ENCODE measurements around the gene SLC5A10.
"Not testable (repeated sequence)": the region's sequence is repeated elsewhere in the genome, so short reads cannot be mapped to it uniquely, and the experiment has no call there.

The SLC5A10 gene

DNA sequence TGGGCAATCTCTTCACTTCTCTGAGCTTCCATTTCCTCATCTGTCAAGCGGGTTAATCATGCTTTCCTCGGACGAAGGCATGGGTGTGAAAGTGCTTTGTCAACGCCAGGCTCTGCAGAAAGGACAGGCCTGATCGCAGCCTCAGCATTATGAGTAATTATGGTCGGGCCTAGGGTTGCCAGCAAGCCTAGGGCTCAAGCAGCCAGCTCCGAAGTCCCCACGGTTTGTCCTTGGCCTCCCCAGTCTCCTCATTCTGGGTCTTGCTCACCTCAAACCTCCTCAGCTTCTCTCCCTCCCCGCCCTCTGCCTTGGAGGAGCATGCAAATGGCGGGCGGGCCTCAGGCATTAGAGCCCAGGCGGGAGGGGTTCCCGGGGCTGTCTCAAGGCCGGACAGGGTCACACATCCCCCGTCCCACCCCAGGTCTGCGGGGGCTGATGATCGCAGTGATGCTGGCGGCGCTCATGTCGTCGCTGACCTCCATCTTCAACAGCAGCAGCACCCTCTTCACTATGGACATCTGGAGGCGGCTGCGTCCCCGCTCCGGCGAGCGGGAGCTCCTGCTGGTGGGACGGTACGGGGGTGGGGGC is 62.8 kb downstream of the SLC5A10 start:
- H3K27me3 ChIP-seq (ENCODE audit: control insufficient read depth in 1 of 2, insufficient read depth in 2 of 2, low read length in 2 of 2): peaks cover 0 to 2% of the 10 kb centered on the region in 2 donors
- H3K9ac ChIP-seq (ENCODE audit: low read length in 2 of 2): no peak overlapping the region
- no peaks in the 10 kb centered on the region for H3K36me3 ChIP-seq (ENCODE audit: control insufficient read depth in 2 of 2, insufficient read depth in 2 of 2, low read length in 2 of 2)
- H3K4me1 ChIP-seq (ENCODE audit: control insufficient read depth, insufficient read depth, low read length): no peaks in the 10 kb centered on the region
- no peak overlapping the region for H3K27ac ChIP-seq (ENCODE audit: low read length)
- H3K9me3 ChIP-seq (ENCODE audit: control insufficient read depth in 2 of 2, low read length in 2 of 2): no peaks in the 10 kb centered on the region
- H3K4me3 ChIP-seq (ENCODE audit: low read length in 2 of 2): no peak overlapping the region

DNA sequence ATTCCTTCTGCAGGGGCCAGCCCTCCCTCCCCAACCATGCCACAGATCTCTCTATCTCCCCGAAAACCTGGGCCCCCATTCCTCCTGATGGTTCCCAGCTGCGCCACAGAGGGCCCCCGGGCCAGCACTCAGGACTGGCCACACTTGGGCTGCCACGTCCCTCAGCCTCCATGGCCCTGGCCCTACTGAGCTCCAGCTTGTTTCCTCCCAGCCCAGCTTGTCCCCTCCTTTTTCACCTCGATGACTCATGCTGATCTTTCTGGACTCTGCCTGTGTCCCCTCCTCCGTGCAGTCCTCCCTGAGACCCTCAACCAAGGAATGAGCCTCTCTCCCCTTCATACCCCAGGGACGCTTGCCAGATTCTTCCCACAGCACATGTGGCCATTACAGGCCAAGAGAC is 63.5 kb downstream of the SLC5A10 start:
- peaks cover 0 to 2% of the 10 kb centered on the region in 2 donors for H3K27me3 ChIP-seq (ENCODE audit: control insufficient read depth in 1 of 2, insufficient read depth in 2 of 2, low read length in 2 of 2)
- H3K9ac ChIP-seq (ENCODE audit: low read length in 2 of 2): no peak overlapping the region
- no peak overlapping the region for H3K27ac ChIP-seq (ENCODE audit: low read length)
- H3K4me3 ChIP-seq (ENCODE audit: low read length in 2 of 2): no peak overlapping the region
- H3K36me3 ChIP-seq (ENCODE audit: control insufficient read depth in 2 of 2, insufficient read depth in 2 of 2, low read length in 2 of 2): no peaks in the 10 kb centered on the region
- no peaks in the 10 kb centered on the region for H3K4me1 ChIP-seq (ENCODE audit: control insufficient read depth, insufficient read depth, low read length)
- no peaks in the 10 kb centered on the region for H3K9me3 ChIP-seq (ENCODE audit: control insufficient read depth in 2 of 2, low read length in 2 of 2)

- no peaks in the 10 kb centered on the region for H3K36me3 ChIP-seq (ENCODE audit: control insufficient read depth in 2 of 2, insufficient read depth in 2 of 2, low read length in 2 of 2)
- peaks cover 0 to 2% of the 10 kb centered on the region in 2 donors for H3K27me3 ChIP-seq (ENCODE audit: control insufficient read depth in 1 of 2, insufficient read depth in 2 of 2, low read length in 2 of 2)
- no peaks in the 10 kb centered on the region for H3K9me3 ChIP-seq (ENCODE audit: control insufficient read depth in 2 of 2, low read length in 2 of 2)
These were observed 64.3 kb downstream of the SLC5A10 start for GRCh38 chr17:19016297-19016696.

GRCh38 chr17:19016881-19017280 is 64.9 kb downstream of the SLC5A10 start:
- Histone ChIP-seq H3K36me3 (ENCODE audit: control insufficient read depth in 2 of 2, insufficient read depth in 2 of 2, low read length in 2 of 2) (no peaks in the 10 kb centered on the region), H3K9me3 (ENCODE audit: control insufficient read depth in 2 of 2, low read length in 2 of 2) (no peaks in the 10 kb centered on the region), H3K4me3 (ENCODE audit: low read length in 2 of 2) (no peak overlapping the region), H3K4me1 (ENCODE audit: control insufficient read depth, insufficient read depth, low read length) (no peaks in the 10 kb centered on the region), H3K27ac (ENCODE audit: low read length) (no peak overlapping the region), H3K9ac (ENCODE audit: low read length in 2 of 2) (no peak overlapping the region), H3K27me3 (ENCODE audit: control insufficient read depth in 1 of 2, insufficient read depth in 2 of 2, low read length in 2 of 2) (peaks cover 0 to 2% of the 10 kb centered on the region in 2 donors)

More at GRCh38 chr17:19016297-19016696, 64.3 kb downstream of the SLC5A10 start:
- H3K4me1 ChIP-seq (ENCODE audit: control insufficient read depth, insufficient read depth, low read length): no peaks in the 10 kb centered on the region
- no peak overlapping the region for H3K4me3 ChIP-seq (ENCODE audit: low read length in 2 of 2)
- no peak overlapping the region for H3K27ac ChIP-seq (ENCODE audit: low read length)
- H3K9ac ChIP-seq (ENCODE audit: low read length in 2 of 2): no peak overlapping the region

- Histone ChIP-seq H3K27me3 (ENCODE audit: control insufficient read depth in 1 of 2, insufficient read depth in 2 of 2, low read length in 2 of 2) (peaks cover 0 to 2% of the 10 kb centered on the region in 2 donors), H3K9me3 (ENCODE audit: control insufficient read depth in 2 of 2, low read length in 2 of 2) (no peaks in the 10 kb centered on the region), H3K27ac (ENCODE audit: low read length) (no peak overlapping the region), H3K9ac (ENCODE audit: low read length in 2 of 2) (no peak overlapping the region), H3K4me1 (ENCODE audit: control insufficient read depth, insufficient read depth, low read length) (no peaks in the 10 kb centered on the region), H3K36me3 (ENCODE audit: control insufficient read depth in 2 of 2, insufficient read depth in 2 of 2, low read length in 2 of 2) (no peaks in the 10 kb centered on the region), H3K4me3 (ENCODE audit: low read length in 2 of 2) (no peak overlapping the region)
These were observed 65.4 kb downstream of the SLC5A10 start for GRCh38 chr17:19017401-19017800.

DNA sequence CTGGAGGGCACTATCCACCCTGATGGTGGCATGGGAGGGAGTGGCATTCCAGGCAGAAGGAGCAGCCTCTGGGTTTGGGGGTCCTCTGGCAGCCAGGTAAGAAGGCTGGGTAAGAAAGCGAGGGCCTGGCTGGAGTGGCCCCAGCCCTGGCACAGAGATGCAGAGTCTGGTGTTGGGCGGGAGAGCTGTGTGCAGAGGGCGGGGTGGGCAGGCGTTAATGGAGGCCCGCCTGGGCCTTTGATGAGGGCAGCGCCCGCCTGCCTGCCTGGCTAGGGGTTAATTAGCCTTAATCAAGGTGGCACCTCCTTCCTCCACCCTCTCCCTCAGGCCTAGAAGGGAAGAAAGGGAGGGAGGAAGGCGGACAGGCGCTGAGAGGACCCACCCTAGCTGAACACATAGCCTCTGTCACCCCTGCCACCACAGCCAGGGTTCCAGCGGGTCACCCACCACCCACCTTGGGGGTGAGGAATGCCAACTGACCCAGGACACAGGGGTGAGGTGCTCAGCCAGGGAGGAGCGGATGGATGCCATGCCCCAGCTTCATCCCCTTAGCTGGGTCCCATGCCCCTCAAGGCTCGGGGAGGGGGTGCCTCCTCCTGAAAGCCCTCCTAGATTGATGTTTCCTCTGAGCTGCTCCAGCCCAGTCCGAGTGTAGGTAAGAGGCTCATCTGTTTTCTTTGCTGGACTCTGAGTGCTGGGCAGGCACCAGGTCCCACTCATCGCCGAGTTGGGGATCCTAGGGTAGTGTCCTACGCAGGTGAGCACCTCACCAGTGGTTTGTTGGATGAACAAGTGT is 66.0 kb downstream of the SLC5A10 start:
- Histone ChIP-seq H3K9me3 (ENCODE audit: control insufficient read depth in 2 of 2, low read length in 2 of 2) (no peaks in the 10 kb centered on the region), H3K27me3 (ENCODE audit: control insufficient read depth in 1 of 2, insufficient read depth in 2 of 2, low read length in 2 of 2) (peaks cover 0 to 2% of the 10 kb centered on the region in 2 donors), H3K9ac (ENCODE audit: low read length in 2 of 2) (no peak overlapping the region), H3K36me3 (ENCODE audit: control insufficient read depth in 2 of 2, insufficient read depth in 2 of 2, low read length in 2 of 2) (no peaks in the 10 kb centered on the region), H3K27ac (ENCODE audit: low read length) (no peak overlapping the region), H3K4me1 (ENCODE audit: control insufficient read depth, insufficient read depth, low read length) (no peaks in the 10 kb centered on the region), H3K4me3 (ENCODE audit: low read length in 2 of 2) (no peak overlapping the region)

DNA sequence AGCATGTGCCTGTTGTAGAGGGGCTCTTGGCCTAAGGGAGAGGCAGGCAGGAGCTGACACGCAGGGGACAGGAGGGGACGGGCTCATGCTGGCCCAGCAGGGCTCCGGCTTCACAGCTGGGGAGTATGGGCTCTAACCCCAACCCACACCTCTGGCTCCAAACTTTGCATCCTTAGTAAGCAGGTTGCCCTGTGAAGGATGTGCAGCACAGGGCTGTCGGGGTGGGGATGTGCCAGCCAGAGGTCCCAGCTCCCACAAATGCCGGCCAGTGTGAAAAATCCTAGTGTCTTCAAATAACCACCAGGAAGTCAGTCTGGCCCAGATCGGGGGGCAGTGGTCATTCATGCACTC is 66.6 kb downstream of the SLC5A10 start:
- H3K4me1 ChIP-seq (ENCODE audit: control insufficient read depth, insufficient read depth, low read length): no peaks in the 10 kb centered on the region
- no peak overlapping the region for H3K27ac ChIP-seq (ENCODE audit: low read length)
- H3K4me3 ChIP-seq (ENCODE audit: low read length in 2 of 2): no peak overlapping the region
- H3K9ac ChIP-seq (ENCODE audit: low read length in 2 of 2): no peak overlapping the region
- peaks cover 0 to 2% of the 10 kb centered on the region in 2 donors for H3K27me3 ChIP-seq (ENCODE audit: control insufficient read depth in 1 of 2, insufficient read depth in 2 of 2, low read length in 2 of 2)
- no peaks in the 10 kb centered on the region for H3K9me3 ChIP-seq (ENCODE audit: control insufficient read depth in 2 of 2, low read length in 2 of 2)
- no peaks in the 10 kb centered on the region for H3K36me3 ChIP-seq (ENCODE audit: control insufficient read depth in 2 of 2, insufficient read depth in 2 of 2, low read length in 2 of 2)

- Histone ChIP-seq H3K9ac (ENCODE audit: low read length in 2 of 2) (no peak overlapping the region), H3K27ac (ENCODE audit: low read length) (no peak overlapping the region), H3K4me1 (ENCODE audit: control insufficient read depth, insufficient read depth, low read length) (no peaks in the 10 kb centered on the region), H3K4me3 (ENCODE audit: low read length in 2 of 2) (no peak overlapping the region), H3K36me3 (ENCODE audit: control insufficient read depth in 2 of 2, insufficient read depth in 2 of 2, low read length in 2 of 2) (no peaks in the 10 kb centered on the region), H3K27me3 (ENCODE audit: control insufficient read depth in 1 of 2, insufficient read depth in 2 of 2, low read length in 2 of 2) (peaks cover 0 to 2% of the 10 kb centered on the region in 2 donors), H3K9me3 (ENCODE audit: control insufficient read depth in 2 of 2, low read length in 2 of 2) (no peaks in the 10 kb centered on the region)
These were observed 67.3 kb downstream of the SLC5A10 start for GRCh38 chr17:19019041-19019941.

- H3K4me1 ChIP-seq (ENCODE audit: control insufficient read depth, insufficient read depth, low read length): no peaks in the 10 kb centered on the region
- H3K4me3 ChIP-seq (ENCODE audit: low read length in 2 of 2): no peak overlapping the region
- no peak overlapping the region for H3K9ac ChIP-seq (ENCODE audit: low read length in 2 of 2)
- H3K27me3 ChIP-seq (ENCODE audit: control insufficient read depth in 1 of 2, insufficient read depth in 2 of 2, low read length in 2 of 2): peaks cover 0 to 2% of the 10 kb centered on the region in 2 donors
- H3K27ac ChIP-seq (ENCODE audit: low read length): no peak overlapping the region
- H3K36me3 ChIP-seq (ENCODE audit: control insufficient read depth in 2 of 2, insufficient read depth in 2 of 2, low read length in 2 of 2): no peaks in the 10 kb centered on the region
- H3K9me3 ChIP-seq (ENCODE audit: control insufficient read depth in 2 of 2, low read length in 2 of 2): no peaks in the 10 kb centered on the region
These were observed 68.1 kb downstream of the SLC5A10 start for GRCh38 chr17:19020016-19020415.

- not testable (repeated sequence) for H3K4me3 ChIP-seq (ENCODE audit: low read length in 2 of 2); H3K36me3 ChIP-seq (ENCODE audit: control insufficient read depth in 2 of 2, insufficient read depth in 2 of 2, low read length in 2 of 2); H3K9ac ChIP-seq (ENCODE audit: low read length in 2 of 2); H3K27me3 ChIP-seq (ENCODE audit: control insufficient read depth in 1 of 2, insufficient read depth in 2 of 2, low read length in 2 of 2); H3K4me1 ChIP-seq (ENCODE audit: control insufficient read depth, insufficient read depth, low read length); H3K9me3 ChIP-seq (ENCODE audit: control insufficient read depth in 2 of 2, low read length in 2 of 2); H3K27ac ChIP-seq (ENCODE audit: low read length)
These were observed 69.2 kb downstream of the SLC5A10 start for GRCh38 chr17:19021011-19021621.

Data from stomach smooth muscle (tissue), 2 donors.